Colonic mucosa (tissue), 4 donors: ENCODE data around the gene GRIP1. TPM values are rescaled to one million over a fixed set of nuclear protein-coding genes. Genes with fewer than 3 reads are reported as not detected.

ENCODE experiments used
- DNase-seq: peaks from one replicate; pipeline ENCODE4 v3.0.0-alpha.2; 2020
- H3K27ac ChIP-seq: fragments of 200-600 bp; one replicate; pipeline ENCODE4 v1.8.0; 2021
- H3K27me3 ChIP-seq: fragments of 200-600 bp; one replicate; pipeline ENCODE4 v1.8.0; 2021
- H3K36me3 ChIP-seq: fragments of 200-600 bp; one replicate; pipeline ENCODE4 v1.8.0; 2021
- H3K4me1 ChIP-seq: fragments of 200-600 bp; one replicate; pipeline ENCODE4 v1.8.0; 2021; ENCODE audit warnings: mild to moderate bottlenecking
- H3K4me3 ChIP-seq: fragments of 200-600 bp; one replicate; pipeline ENCODE4 v1.8.0; 2021
- H3K9ac ChIP-seq, 2 donors: one replicate each; pipeline ENCODE4 v1.7.0; 2013; ENCODE audit warnings: control low read depth in 2 of 2, low read depth in 2 of 2, low read length in 2 of 2
- H3K9me3 ChIP-seq: fragments of 200-600 bp; one replicate; pipeline ENCODE4 v1.8.0; 2021
- CTCF ChIP-seq: fragments of 200-600 bp; IDR thresholded peaks from one replicate; pipeline ENCODE4 v1.8.0; 2022; ENCODE audit warnings: antibody characterized with exemption, mild to moderate bottlenecking
- intact Hi-C: fragments of 100-400 bp; cut with DNase I; formaldehyde crosslinking; loops from one replicate; pipeline ENCODE4 v1.14.1; 2022
- total RNA-seq, 2 donors: library from RNA; stranded (reverse); fragmentation: NEBNext Ultra II Directional in 1 of 2; extraction: Animal tissue kit (Norgen Biotek cat#: 25700) in 1 of 2; gene quantifications; one replicate each; pipeline ENCODE4 v1.2.1, GENCODE V29; 2021
- donor health status: healthy.
- donor health status: DM: no; HTN: no; CAD: no.
- donor health status: DM: no; HTN: no; CAD: no.

Gene GRIP1
- total RNA-seq, 2 donors from 2014 or later = 3.7 to 6.2 TPM

DNA sequence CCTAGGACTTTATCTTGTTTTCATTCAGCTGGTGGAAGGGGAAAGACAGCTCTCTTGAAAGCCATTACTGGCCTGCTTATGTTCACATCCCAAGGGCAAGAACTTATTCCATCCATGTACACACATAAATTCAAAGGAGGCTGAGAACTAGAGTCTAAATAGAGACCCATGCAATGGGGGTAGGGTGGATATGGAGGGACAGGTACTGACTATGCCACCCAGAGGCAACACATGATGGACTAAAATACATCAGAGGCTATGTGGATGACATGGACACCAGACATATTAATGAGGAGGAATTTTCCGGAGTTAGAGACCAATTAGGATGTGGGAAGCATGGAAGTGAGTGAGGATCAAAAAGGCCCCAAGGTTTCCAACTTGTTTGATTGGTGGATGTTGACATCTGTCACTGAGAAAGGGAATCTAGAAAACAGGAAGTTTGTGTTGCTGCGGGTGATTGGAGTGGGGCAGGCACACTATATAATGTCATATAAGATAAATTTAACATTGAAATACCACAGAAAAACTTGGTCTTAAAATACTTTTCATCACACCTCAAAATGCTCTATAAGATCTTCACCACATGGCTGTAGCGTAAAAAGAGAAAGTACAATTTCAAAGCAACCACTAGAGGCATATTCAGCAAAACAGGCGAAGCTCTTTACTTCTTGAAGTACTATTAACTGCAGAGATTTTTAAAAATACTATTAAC lies 130.4 kb downstream of the GRIP1 start:
- no peak for DNase-seq
- Histone ChIP-seq H3K9me3 (no peaks in the 10 kb centered on the region), H3K4me3 (no peak overlapping the region), H3K27me3 (no peaks in the 10 kb centered on the region), H3K27ac (no peak overlapping the region), H3K4me1 (no peaks in the 10 kb centered on the region), H3K9ac (no peak overlapping the region), H3K36me3 (no peaks in the 10 kb centered on the region)
- intact Hi-C loops = no loop called here
- TF ChIP-seq CTCF = no peak

DNA sequence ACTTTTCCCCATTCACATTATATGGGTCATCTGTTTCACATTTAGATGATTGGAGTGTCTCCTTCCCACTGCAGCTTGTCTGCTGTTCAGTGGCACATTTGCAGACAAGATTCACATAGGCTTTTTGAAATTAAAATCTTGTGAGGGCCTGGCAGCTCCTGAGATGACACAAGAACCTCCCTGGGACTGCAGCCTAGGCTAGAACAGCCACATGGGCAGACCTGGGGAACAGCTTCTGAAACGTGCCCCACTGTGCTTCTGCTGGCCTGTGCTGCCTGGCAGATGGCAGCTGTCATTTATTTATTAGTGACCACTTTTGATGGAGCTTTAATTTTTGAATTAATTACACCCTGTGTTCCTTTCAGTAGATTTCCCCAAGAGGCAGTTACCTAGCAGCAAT lies 137.4 kb downstream of the GRIP1 start:
- no peaks in the 10 kb centered on the region for H3K4me1 ChIP-seq
- H3K9ac ChIP-seq = no peak overlapping the region
- H3K4me3 ChIP-seq = no peak overlapping the region
- H3K27ac ChIP-seq = no peak overlapping the region
- no peak for DNase-seq
- no peaks in the 10 kb centered on the region for H3K27me3 ChIP-seq
- no peak for TF ChIP-seq CTCF
- intact Hi-C loops = no loop called here
- H3K36me3 ChIP-seq = no peaks in the 10 kb centered on the region
- H3K9me3 ChIP-seq = no peaks in the 10 kb centered on the region

- no peaks in the 10 kb centered on the region for H3K4me1 ChIP-seq
- no peaks in the 10 kb centered on the region for H3K36me3 ChIP-seq
- DNase-seq = no peak
- TF ChIP-seq CTCF = no peak
- H3K9ac ChIP-seq = no peak overlapping the region
- intact Hi-C loops = no loop called here
- no peak overlapping the region for H3K27ac ChIP-seq
- no peaks in the 10 kb centered on the region for H3K9me3 ChIP-seq
- H3K27me3 ChIP-seq = no peaks in the 10 kb centered on the region
- H3K4me3 ChIP-seq = no peak overlapping the region
Measured at GRCh38 chr12:66539431-66539830, 139.4 kb downstream of the GRIP1 start.

DNA sequence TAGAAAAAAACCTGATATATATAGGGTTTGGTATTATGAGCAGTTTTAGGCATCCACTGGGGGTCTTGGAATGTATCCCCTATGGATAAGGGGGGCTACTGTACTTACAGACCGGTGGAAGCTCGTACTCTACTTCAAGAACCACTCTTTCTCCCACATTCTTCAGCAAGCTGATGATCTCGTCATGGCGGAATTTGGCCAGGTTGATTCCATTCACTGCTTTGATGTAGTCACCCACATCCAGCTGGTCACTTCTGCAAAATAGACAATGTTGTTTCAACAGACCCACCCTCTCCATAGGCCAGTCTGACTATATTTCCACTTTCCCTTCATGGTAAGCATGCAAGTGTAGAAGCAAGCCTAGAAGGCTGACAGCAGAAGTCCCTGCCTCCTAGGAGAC lies 139.9 kb downstream of the GRIP1 start:
- no peak for DNase-seq
- Histone ChIP-seq H3K4me3 (no peak overlapping the region), H3K4me1 (no peaks in the 10 kb centered on the region), H3K9me3 (no peaks in the 10 kb centered on the region), H3K36me3 (no peaks in the 10 kb centered on the region), H3K27me3 (no peaks in the 10 kb centered on the region), H3K9ac (no peak overlapping the region), H3K27ac (no peak overlapping the region)
- no peak for TF ChIP-seq CTCF
- intact Hi-C loops = no loop called here

- no peaks in the 10 kb centered on the region for H3K27me3 ChIP-seq
- no peak for DNase-seq
- intact Hi-C loops = no loop called here
- no peak overlapping the region for H3K4me3 ChIP-seq
- no peaks in the 10 kb centered on the region for H3K4me1 ChIP-seq
- H3K36me3 ChIP-seq = no peaks in the 10 kb centered on the region
- no peak for TF ChIP-seq CTCF
- H3K27ac ChIP-seq = no peak overlapping the region
- H3K9ac ChIP-seq = no peak overlapping the region
- no peaks in the 10 kb centered on the region for H3K9me3 ChIP-seq
Measured at GRCh38 chr12:66537876-66538275, 141.0 kb downstream of the GRIP1 start.
